Stimulated activated naive CD8-positive, alpha-beta T cell treated with anti-CD3 and anti-CD28 coated beads, Interleukin-15, amount 100 ng/mL, for 72 hours (primary cell): ENCODE measurements around the gene SIL1.
"Not testable (repeated sequence)": the region's sequence is repeated elsewhere in the genome, so short reads cannot be mapped to it uniquely, and the experiment has no call there.

Source experiments
- ATAC-seq: fragments of 150-1000 bp; cut with Tn5 transposase; 2 replicates; pipeline ENCODE4 v1.10.0; 2021; ENCODE audit warnings: mild to moderate bottlenecking, moderate library complexity
- DNase-seq, 2 donors: peaks; one replicate each; pipeline ENCODE4 v3.0.0; 2021 to 2022
- H3K27ac Mint-ChIP-seq, 2 donors: one replicate each; pipeline ENCODE4 v1.8.0; 2022; ENCODE audit warnings: mild to moderate bottlenecking in 2 of 2, mixed read lengths in 2 of 2, moderate library complexity in 2 of 2
- H3K27me3 Mint-ChIP-seq: one replicate; pipeline ENCODE4 v1.8.0; 2022; ENCODE audit warnings: mixed read lengths
- H3K4me1 Mint-ChIP-seq: one replicate; pipeline ENCODE4 v1.8.0; 2022; ENCODE audit warnings: mild to moderate bottlenecking, mixed read lengths
- H3K4me3 Mint-ChIP-seq, 2 donors: one replicate each; pipeline ENCODE4 v1.8.0; 2022; ENCODE audit warnings: mild to moderate bottlenecking in 2 of 2, mixed read lengths in 2 of 2, moderate library complexity in 1 of 2
- H3K9me3 Mint-ChIP-seq, 2 donors: one replicate each; pipeline ENCODE4 v1.8.0; 2022; ENCODE audit warnings: mixed read lengths in 2 of 2

Gene SIL1

DNA sequence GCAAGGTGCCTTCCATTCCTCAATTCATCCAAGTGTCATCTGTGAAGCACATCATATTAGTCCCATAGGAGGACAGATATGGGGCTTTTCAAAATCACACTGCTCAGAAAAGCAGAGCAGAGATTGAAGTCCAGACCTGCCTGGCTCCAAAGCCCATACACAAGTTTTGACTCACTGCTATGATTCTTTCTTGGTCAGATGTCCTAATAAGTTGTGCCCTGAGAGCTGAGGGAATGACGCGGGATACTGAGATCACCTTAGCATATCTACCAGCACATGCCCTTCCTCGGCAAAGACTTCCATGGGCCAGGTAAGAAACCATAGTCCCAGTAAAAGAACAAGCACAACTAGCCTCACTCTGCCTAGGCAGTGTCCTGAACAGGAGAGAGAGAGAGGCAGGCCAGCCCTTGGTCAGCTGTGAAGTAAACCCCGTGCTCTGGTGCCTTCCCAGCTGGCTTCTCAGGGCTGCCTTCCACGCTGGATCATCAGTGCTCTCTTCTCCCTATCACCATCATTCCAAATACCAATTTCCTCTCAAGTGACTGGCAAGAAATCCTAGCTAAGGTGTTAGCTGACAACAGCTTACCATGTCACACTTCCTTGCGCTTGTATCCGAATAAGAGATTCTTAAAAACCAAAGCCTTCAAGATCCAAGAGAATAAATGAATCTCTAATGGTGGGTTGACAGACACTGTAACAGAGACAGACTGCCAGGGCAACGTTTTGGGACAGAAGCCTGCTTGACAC lies 73.2 kb downstream of the SIL1 start:
- Mint-ChIP-seq H3K27ac (no peak overlapping the region), H3K27me3 (no peaks in the 10 kb centered on the region), H3K4me1 (no peaks in the 10 kb centered on the region), H3K4me3 (no peak overlapping the region), H3K9me3 (no peaks in the 10 kb centered on the region)
- no peak for DNase-seq
- ATAC-seq = no peak

GRCh38 chr5:139121120-139121519 lies 77.0 kb downstream of the SIL1 start:
- no peaks in the 10 kb centered on the region for H3K4me1 Mint-ChIP-seq
- ATAC-seq = no peak
- DNase-seq = no peak
- no peak overlapping the region for H3K27ac Mint-ChIP-seq
- H3K9me3 Mint-ChIP-seq = no peaks in the 10 kb centered on the region
- no peak overlapping the region for H3K4me3 Mint-ChIP-seq
- no peaks in the 10 kb centered on the region for H3K27me3 Mint-ChIP-seq

DNA sequence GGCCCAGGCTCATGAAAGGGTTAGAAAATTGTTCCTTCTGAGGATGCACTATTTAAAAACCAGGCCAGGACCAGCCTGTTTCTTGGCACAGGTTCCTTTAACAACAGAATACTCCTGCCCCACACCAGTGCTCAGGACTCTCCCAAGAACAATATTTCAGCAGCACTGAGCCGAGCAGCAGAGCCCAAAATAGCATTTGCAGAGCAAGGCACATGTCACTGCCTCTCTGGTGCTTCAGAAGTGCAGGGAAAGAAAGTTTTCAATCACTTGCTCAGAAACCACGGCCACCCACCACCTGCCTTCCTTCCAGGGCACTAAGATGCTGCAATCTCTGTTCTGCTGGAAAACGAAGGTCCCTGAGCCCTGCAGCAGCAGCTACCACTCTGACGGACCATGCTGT lies 77.6 kb downstream of the SIL1 start:
- Mint-ChIP-seq H3K4me1 (no peaks in the 10 kb centered on the region), H3K4me3 (no peak overlapping the region), H3K9me3 (no peaks in the 10 kb centered on the region), H3K27ac (no peak overlapping the region), H3K27me3 (no peaks in the 10 kb centered on the region)
- ATAC-seq = no peak
- DNase-seq = no peak

- Mint-ChIP-seq H3K9me3 (no peaks in the 10 kb centered on the region), H3K4me3 (no peak overlapping the region), H3K27me3 (no peaks in the 10 kb centered on the region), H3K4me1 (no peaks in the 10 kb centered on the region), H3K27ac (peak overlapping the region in 1 of 2 donors; percentile 52)
- ATAC-seq (no peak), DNase-seq (no peak)
Observed at GRCh38 chr5:139118804-139119203, 79.4 kb downstream of the SIL1 start.

GRCh38 chr5:139117342-139117884 lies 80.8 kb downstream of the SIL1 start:
- H3K4me3 Mint-ChIP-seq = no peak overlapping the region
- H3K4me1 Mint-ChIP-seq = no peaks in the 10 kb centered on the region
- peaks cover 5 to 8% of the 10 kb centered on the region in 2 donors for H3K9me3 Mint-ChIP-seq
- H3K27ac Mint-ChIP-seq = peak overlapping the region in 1 of 2 donors; percentile 74
- H3K27me3 Mint-ChIP-seq = no peaks in the 10 kb centered on the region
- DNase-seq (no peak), ATAC-seq (no peak)

DNA sequence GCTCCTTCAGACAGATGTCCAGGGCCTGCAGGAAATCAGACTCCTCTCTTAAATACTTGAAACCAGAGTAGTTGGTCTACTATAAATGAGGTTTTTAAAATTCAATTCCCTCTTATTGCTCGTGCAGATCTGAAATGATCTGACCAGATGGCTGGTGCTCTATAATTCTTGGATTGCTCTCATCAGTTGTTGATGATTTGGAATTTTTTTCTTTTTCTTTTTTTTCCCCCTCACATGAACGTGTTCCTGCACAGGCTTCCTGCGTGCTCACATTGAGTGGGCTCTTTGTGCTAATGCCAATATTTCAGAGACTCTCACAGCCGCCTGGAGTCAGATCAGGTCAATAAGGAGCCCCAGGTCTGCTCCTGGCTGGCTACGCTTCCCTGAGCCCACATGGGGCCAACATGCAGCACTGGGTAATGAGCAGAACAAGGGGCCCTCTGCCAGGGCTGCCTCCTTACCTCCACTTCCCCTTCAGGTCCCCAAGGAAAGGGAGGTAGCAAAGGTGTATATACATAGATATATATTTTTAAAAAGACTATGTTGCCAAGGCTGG lies 82.0 kb downstream of the SIL1 start:
- Mint-ChIP-seq H3K4me3 (no peak overlapping the region), H3K9me3 (peaks cover 5 to 8% of the 10 kb centered on the region in 2 donors), H3K4me1 (no peaks in the 10 kb centered on the region), H3K27me3 (no peaks in the 10 kb centered on the region), H3K27ac (no peak overlapping the region)
- ATAC-seq = no peak
- no peak for DNase-seq

DNA sequence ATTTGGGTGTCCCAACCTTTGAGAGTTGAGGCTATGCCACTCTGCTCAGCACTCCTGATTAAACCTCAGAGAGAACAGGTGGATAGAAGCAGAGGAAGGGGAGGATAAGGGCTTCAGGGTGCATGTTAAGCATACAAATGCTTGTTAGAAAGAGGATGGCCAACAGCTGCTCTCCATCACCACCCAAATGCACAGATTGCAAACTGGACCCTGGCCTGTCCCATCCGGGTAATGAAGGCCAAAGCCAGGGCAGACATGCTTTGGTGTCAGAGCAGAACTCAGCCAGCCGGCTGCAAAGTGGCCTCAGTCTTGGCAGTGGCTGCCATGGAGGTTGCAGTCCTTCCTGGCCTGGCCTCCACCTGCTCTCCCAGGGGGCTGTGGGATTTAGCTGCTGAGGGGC lies 84.3 kb downstream of the SIL1 start:
- DNase-seq (no peak), ATAC-seq (no peak)
- H3K27me3 Mint-ChIP-seq = no peaks in the 10 kb centered on the region
- H3K9me3 Mint-ChIP-seq = peaks cover 5 to 8% of the 10 kb centered on the region in 2 donors
- H3K4me1 Mint-ChIP-seq = no peaks in the 10 kb centered on the region
- H3K27ac Mint-ChIP-seq = no peak overlapping the region
- no peak overlapping the region for H3K4me3 Mint-ChIP-seq

GRCh38 chr5:139112362-139112761 lies 85.8 kb downstream of the SIL1 start:
- not testable (repeated sequence) for H3K4me1 Mint-ChIP-seq, H3K27me3 Mint-ChIP-seq, H3K27ac Mint-ChIP-seq, H3K9me3 Mint-ChIP-seq, H3K4me3 Mint-ChIP-seq, DNase-seq, ATAC-seq

DNA sequence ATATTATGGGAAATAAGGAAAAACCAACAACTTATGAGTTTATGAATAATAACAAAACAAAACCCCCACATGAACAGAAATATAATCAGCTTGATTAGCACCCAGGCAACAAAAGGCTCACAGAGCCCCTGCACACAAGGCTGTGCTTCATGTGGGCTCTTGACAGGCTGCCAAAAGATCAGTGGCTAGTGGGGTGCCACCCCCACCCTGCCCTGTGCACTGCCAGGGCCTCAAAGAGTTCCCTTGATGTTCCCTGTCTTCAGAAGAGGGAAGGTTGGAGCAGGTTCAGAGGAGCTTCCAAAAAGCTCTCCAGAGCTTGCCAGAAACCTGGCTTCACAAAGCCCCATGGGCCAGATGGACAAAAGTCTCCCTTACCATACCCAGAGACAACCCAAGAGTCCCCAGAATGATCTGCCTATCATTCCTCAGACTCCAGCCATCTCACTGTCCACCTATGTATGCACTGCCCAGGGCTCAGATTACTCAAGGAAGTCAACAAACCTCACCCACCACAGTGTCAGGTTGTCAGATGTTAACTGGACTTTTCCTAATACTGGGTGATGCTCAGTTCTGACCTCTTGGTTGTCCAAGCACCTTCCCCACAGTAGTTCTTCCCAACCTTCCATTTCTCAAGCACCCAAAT lies 87.5 kb downstream of the SIL1 start:
- Mint-ChIP-seq H3K27ac (no peak overlapping the region), H3K4me3 (no peak overlapping the region), H3K27me3 (no peaks in the 10 kb centered on the region), H3K9me3 (peaks cover 5 to 8% of the 10 kb centered on the region in 2 donors), H3K4me1 (no peaks in the 10 kb centered on the region)
- DNase-seq (no peak), ATAC-seq (no peak)

GRCh38 chr5:139108063-139108824 lies 89.9 kb downstream of the SIL1 start:
- no peaks in the 10 kb centered on the region for H3K4me1 Mint-ChIP-seq
- H3K4me3 Mint-ChIP-seq = no peak overlapping the region
- H3K27me3 Mint-ChIP-seq = no peaks in the 10 kb centered on the region
- H3K9me3 Mint-ChIP-seq = peaks cover 2 to 3% of the 10 kb centered on the region in 2 donors
- ATAC-seq (no peak), DNase-seq (no peak)
- no peak overlapping the region for H3K27ac Mint-ChIP-seq

DNA sequence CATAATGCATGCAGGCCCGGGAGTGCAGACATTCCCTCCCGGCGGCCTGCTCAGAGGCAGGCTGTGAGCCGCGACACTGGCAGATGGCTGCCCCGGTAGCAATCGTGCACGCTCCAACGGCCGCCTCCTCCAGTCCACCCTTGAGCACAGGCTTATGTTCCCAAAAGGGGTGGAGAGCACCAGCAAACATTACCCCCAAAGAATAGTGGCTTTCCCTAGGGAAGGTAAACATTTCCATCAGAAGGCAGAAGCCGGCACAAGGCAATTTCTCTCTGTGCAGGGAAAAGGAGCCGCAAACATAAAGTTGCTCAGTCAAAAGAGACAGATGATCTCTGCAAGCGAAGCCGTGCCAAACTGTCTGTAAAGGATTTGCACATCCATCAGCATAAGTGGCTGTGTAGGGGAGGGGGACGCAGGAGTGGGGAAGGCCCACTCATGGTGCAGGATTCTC lies 92.5 kb downstream of the SIL1 start:
- H3K4me3 Mint-ChIP-seq = no peak overlapping the region
- no peak for DNase-seq
- no peak for ATAC-seq
- H3K4me1 Mint-ChIP-seq = no peaks in the 10 kb centered on the region
- no peaks in the 10 kb centered on the region for H3K27me3 Mint-ChIP-seq
- H3K9me3 Mint-ChIP-seq = no peaks in the 10 kb centered on the region
- no peak overlapping the region for H3K27ac Mint-ChIP-seq

DNA sequence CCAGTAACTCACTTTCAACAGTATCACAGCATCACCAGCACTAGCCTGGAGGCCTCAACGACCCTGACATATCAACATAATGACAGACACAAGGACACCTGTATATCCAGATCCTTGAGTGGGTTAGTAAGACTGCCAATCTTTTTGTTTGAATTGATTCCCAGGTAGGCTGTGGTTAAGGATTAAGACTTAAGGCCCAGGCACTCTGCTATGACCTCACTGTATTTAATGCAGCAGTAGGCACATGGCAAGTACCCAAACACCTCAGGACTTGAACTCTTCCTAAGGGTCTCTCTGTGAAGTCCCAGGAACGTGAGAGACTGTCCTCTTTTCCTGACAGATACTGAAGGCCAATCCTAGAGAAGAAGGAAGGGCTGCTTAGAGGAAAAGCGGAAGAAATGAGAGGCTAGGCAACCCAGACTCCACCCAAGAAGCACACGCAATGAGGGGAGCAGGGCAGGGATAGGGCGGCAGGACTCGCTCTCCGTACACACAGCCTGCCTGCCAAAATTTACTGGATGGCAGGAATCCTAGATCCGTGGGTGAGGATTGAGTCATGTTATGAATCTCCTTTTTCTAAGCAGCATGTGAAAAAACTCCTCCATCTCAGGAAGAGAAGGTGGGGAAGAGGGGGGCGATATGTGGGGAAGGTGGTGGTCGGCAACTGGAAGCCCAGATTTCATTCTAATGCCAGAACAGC lies 93.4 kb downstream of the SIL1 start:
- Mint-ChIP-seq H3K27me3 (no peaks in the 10 kb centered on the region), H3K4me1 (no peaks in the 10 kb centered on the region), H3K27ac (peak overlapping the region in 1 of 2 donors; percentile 81), H3K4me3 (no peak overlapping the region), H3K9me3 (no peaks in the 10 kb centered on the region)
- DNase-seq (no peak), ATAC-seq (no peak)

- DNase-seq (no peak), ATAC-seq (no peak)
- no peaks in the 10 kb centered on the region for H3K27me3 Mint-ChIP-seq
- no peaks in the 10 kb centered on the region for H3K4me1 Mint-ChIP-seq
- H3K9me3 Mint-ChIP-seq = no peaks in the 10 kb centered on the region
- H3K27ac Mint-ChIP-seq = no peak overlapping the region
- H3K4me3 Mint-ChIP-seq = no peak overlapping the region
Observed at GRCh38 chr5:139103762-139104161, 94.4 kb downstream of the SIL1 start.

DNA sequence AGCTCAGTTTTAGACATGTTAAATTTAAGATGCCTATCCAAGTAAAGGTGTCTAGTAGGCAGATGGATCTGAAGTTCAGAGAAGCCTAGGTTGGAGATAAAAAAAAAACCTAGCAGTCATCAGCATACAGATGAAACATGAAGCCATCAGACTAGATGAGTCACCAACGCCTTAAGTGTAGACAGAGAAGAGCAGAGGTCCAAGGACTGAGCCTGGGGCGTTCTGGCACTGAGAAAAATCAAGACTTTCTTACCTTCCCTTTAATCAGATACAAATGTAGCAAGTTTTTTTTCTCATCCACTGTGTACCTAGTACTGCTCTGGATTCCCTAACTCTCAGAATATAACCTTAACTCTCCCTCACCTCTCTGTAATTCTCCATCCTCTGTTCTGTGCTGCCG lies 97.3 kb downstream of the SIL1 start:
- ATAC-seq = no peak
- Mint-ChIP-seq H3K27me3 (no peaks in the 10 kb centered on the region), H3K27ac (no peak overlapping the region), H3K9me3 (no peaks in the 10 kb centered on the region), H3K4me3 (no peak overlapping the region), H3K4me1 (no peaks in the 10 kb centered on the region)
- no peak for DNase-seq
